ENCODE data around the gene RDH13. TPM values are rescaled to one million over a fixed set of nuclear protein-coding genes. Genes with fewer than 3 reads are reported as not detected.

Gene RDH13
- total and polyA plus RNA-seq, 2 experiments from 2014 or later = 28.0 to 36.5 TPM

GRCh38 chr19:55091955-55092354, 29.0 kb upstream of the RDH13 start:
- TF ChIP-seq POLR2AphosphoS5 (IDR thresholded peaks at IDR 0.05; ENCODE audit: low read depth) (peak; percentile 45; the same call in 1 of the 2 replicates), STAT1 (IDR thresholded peaks at IDR 0.05; ENCODE audit: unreplicated experiment) (no peak)
- H3K36me3 ChIP-seq (ENCODE audit: insufficient read depth) = no peaks in the 10 kb centered on the region
- Mint-ChIP-seq H3K4me3 (peak overlapping the region; percentile 64), H3K36me3 (ENCODE audit: low read depth) (peaks cover 23% of the 10 kb centered on the region), H3K27ac (no peak overlapping the region), H3K27me3 (ENCODE audit: insufficient read depth, low read depth, poor library complexity) (peaks cover 37% of the 10 kb centered on the region), H3K9me3 (no peaks in the 10 kb centered on the region; the same call in 2 of the 3 replicates), H3K4me1 (peaks cover 39% of the 10 kb centered on the region)
- ATAC-seq (peak; percentile 45), DNase-seq (ENCODE audit: low spot score) (peak; percentile 92)
- no peaks in the 10 kb centered on the region for H3K27me3 ChIP-seq (ENCODE audit: insufficient read depth)
- H3K4me1 ChIP-seq (ENCODE audit: insufficient read depth) = peaks cover 26% of the 10 kb centered on the region
- H3K79me2 ChIP-seq (replicated peaks; ENCODE audit: insufficient read depth) = no peaks in the 10 kb centered on the region
- peaks cover 5% of the 10 kb centered on the region for H4K20me1 ChIP-seq (replicated peaks; ENCODE audit: insufficient read depth)
- no peak overlapping the region for H3K27ac ChIP-seq (ENCODE audit: low read depth)
- H3K4me2 ChIP-seq = peak overlapping the region; percentile 92
- 0 out of 2 replicates have a peak overlapping the region, but pooled peaks have one; percentile 84 for H2AFZ ChIP-seq
- H3K9me2 ChIP-seq (ENCODE audit: insufficient read depth) = no peaks in the 10 kb centered on the region
- peaks cover 17% of the 10 kb centered on the region; the same call in 1 of the 2 replicates for H3F3A ChIP-seq (replicated peaks; ENCODE audit: low read depth)
- H3K4me3 ChIP-seq = peak overlapping the region; percentile 80

GRCh38 chr19:55091126-55091910, 28.4 kb upstream of the RDH13 start:
- H3K27ac Mint-ChIP-seq = no peak overlapping the region
- H3K4me3 ChIP-seq = peak overlapping the region; percentile 80
- DNase-seq (ENCODE audit: low spot score) (no peak), ATAC-seq (no peak)
- H3K4me2 ChIP-seq = peak overlapping the region; percentile 92
- peaks cover 39% of the 10 kb centered on the region for H3K27me3 Mint-ChIP-seq (ENCODE audit: insufficient read depth, low read depth, poor library complexity)
- no peaks in the 10 kb centered on the region for H3K27me3 ChIP-seq (ENCODE audit: insufficient read depth)
- H3K79me2 ChIP-seq (replicated peaks; ENCODE audit: insufficient read depth) = no peaks in the 10 kb centered on the region
- H2AFZ ChIP-seq = no peak overlapping the region
- H3K9me2 ChIP-seq (ENCODE audit: insufficient read depth) = no peaks in the 10 kb centered on the region
- peaks cover 17% of the 10 kb centered on the region; the same call in 1 of the 2 replicates for H3F3A ChIP-seq (replicated peaks; ENCODE audit: low read depth)
- H3K36me3 Mint-ChIP-seq (ENCODE audit: low read depth) = peaks cover 23% of the 10 kb centered on the region
- H3K4me1 Mint-ChIP-seq = peaks cover 39% of the 10 kb centered on the region
- 0 out of 3 replicates have a peak overlapping the region, but pooled peaks have one; percentile 64 for H3K4me3 Mint-ChIP-seq
- no peak overlapping the region for H3K27ac ChIP-seq (ENCODE audit: low read depth)
- H3K36me3 ChIP-seq (ENCODE audit: insufficient read depth) = no peaks in the 10 kb centered on the region
- no peaks in the 10 kb centered on the region; the same call in 2 of the 3 replicates for H3K9me3 Mint-ChIP-seq
- peaks cover 5% of the 10 kb centered on the region for H4K20me1 ChIP-seq (replicated peaks; ENCODE audit: insufficient read depth)
- peaks cover 26% of the 10 kb centered on the region for H3K4me1 ChIP-seq (ENCODE audit: insufficient read depth)
- no peak for TF ChIP-seq STAT1 (IDR thresholded peaks at IDR 0.05; ENCODE audit: unreplicated experiment)
- TF ChIP-seq, protein P1, sequence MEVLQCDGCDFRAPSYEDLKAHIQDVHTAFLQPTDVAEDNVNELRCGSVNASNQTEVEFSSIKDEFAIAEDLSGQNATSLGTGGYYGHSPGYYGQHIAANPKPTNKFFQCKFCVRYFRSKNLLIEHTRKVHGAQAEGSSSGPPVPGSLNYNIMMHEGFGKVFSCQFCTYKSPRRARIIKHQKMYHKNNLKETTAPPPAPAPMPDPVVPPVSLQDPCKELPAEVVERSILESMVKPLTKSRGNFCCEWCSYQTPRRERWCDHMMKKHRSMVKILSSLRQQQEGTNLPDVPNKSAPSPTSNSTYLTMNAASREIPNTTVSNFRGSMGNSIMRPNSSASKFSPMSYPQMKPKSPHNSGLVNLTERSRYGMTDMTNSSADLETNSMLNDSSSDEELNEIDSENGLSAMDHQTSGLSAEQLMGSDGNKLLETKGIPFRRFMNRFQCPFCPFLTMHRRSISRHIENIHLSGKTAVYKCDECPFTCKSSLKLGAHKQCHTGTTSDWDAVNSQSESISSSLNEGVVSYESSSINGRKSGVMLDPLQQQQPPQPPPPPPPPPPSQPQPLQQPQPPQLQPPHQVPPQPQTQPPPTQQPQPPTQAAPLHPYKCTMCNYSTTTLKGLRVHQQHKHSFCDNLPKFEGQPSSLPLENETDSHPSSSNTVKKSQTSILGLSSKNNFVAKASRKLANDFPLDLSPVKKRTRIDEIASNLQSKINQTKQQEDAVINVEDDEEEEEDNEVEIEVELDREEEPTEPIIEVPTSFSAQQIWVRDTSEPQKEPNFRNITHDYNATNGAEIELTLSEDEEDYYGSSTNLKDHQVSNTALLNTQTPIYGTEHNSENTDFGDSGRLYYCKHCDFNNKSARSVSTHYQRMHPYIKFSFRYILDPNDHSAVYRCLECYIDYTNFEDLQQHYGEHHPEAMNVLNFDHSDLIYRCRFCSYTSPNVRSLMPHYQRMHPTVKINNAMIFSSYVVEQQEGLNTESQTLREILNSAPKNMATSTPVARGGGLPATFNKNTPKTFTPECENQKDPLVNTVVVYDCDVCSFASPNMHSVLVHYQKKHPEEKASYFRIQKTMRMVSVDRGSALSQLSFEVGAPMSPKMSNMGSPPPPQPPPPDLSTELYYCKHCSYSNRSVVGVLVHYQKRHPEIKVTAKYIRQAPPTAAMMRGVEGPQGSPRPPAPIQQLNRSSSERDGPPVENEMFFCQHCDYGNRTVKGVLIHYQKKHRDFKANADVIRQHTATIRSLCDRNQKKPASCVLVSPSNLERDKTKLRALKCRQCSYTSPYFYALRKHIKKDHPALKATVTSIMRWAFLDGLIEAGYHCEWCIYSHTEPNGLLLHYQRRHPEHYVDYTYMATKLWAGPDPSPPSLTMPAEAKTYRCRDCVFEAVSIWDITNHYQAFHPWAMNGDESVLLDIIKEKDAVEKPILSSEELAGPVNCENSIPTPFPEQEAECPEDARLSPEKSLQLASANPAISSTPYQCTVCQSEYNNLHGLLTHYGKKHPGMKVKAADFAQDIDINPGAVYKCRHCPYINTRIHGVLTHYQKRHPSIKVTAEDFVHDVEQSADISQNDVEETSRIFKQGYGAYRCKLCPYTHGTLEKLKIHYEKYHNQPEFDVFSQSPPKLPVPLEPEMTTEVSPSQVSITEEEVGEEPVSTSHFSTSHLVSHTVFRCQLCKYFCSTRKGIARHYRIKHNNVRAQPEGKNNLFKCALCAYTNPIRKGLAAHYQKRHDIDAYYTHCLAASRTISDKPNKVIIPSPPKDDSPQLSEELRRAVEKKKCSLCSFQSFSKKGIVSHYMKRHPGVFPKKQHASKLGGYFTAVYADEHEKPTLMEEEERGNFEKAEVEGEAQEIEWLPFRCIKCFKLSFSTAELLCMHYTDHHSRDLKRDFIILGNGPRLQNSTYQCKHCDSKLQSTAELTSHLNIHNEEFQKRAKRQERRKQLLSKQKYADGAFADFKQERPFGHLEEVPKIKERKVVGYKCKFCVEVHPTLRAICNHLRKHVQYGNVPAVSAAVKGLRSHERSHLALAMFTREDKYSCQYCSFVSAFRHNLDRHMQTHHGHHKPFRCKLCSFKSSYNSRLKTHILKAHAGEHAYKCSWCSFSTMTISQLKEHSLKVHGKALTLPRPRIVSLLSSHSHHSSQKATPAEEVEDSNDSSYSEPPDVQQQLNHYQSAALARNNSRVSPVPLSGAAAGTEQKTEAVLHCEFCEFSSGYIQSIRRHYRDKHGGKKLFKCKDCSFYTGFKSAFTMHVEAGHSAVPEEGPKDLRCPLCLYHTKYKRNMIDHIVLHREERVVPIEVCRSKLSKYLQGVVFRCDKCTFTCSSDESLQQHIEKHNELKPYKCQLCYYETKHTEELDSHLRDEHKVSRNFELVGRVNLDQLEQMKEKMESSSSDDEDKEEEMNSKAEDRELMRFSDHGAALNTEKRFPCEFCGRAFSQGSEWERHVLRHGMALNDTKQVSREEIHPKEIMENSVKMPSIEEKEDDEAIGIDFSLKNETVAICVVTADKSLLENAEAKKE (CRISPR knock-in tag; IDR thresholded peaks at IDR 0.05) = no peak
- no peak for TF ChIP-seq CREB1 (CRISPR knock-in tag; IDR thresholded peaks at IDR 0.05; ENCODE audit: low read depth)
- no peak for TF ChIP-seq ZNF114 (CRISPR knock-in tag; IDR thresholded peaks at IDR 0.05)
- TF ChIP-seq POLR2AphosphoS5 (IDR thresholded peaks at IDR 0.05; ENCODE audit: low read depth) = no peak
- TF ChIP-seq, protein P2, sequence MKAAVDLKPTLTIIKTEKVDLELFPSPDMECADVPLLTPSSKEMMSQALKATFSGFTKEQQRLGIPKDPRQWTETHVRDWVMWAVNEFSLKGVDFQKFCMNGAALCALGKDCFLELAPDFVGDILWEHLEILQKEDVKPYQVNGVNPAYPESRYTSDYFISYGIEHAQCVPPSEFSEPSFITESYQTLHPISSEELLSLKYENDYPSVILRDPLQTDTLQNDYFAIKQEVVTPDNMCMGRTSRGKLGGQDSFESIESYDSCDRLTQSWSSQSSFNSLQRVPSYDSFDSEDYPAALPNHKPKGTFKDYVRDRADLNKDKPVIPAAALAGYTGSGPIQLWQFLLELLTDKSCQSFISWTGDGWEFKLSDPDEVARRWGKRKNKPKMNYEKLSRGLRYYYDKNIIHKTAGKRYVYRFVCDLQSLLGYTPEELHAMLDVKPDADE (IDR thresholded peaks at IDR 0.05) = no peak
- TF ChIP-seq EZH2phosphoT487 (IDR thresholded peaks at IDR 0.05; ENCODE audit: unreplicated experiment) = no peak
- no peak for TF ChIP-seq EZH2 (IDR thresholded peaks at IDR 0.05; ENCODE audit: low read depth, unreplicated experiment)
- TF ChIP-seq, protein P3, sequence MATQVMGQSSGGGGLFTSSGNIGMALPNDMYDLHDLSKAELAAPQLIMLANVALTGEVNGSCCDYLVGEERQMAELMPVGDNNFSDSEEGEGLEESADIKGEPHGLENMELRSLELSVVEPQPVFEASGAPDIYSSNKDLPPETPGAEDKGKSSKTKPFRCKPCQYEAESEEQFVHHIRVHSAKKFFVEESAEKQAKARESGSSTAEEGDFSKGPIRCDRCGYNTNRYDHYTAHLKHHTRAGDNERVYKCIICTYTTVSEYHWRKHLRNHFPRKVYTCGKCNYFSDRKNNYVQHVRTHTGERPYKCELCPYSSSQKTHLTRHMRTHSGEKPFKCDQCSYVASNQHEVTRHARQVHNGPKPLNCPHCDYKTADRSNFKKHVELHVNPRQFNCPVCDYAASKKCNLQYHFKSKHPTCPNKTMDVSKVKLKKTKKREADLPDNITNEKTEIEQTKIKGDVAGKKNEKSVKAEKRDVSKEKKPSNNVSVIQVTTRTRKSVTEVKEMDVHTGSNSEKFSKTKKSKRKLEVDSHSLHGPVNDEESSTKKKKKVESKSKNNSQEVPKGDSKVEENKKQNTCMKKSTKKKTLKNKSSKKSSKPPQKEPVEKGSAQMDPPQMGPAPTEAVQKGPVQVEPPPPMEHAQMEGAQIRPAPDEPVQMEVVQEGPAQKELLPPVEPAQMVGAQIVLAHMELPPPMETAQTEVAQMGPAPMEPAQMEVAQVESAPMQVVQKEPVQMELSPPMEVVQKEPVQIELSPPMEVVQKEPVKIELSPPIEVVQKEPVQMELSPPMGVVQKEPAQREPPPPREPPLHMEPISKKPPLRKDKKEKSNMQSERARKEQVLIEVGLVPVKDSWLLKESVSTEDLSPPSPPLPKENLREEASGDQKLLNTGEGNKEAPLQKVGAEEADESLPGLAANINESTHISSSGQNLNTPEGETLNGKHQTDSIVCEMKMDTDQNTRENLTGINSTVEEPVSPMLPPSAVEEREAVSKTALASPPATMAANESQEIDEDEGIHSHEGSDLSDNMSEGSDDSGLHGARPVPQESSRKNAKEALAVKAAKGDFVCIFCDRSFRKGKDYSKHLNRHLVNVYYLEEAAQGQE (IDR thresholded peaks at IDR 0.05; ENCODE audit: unreplicated experiment) = no peak
